Neural cell (in vitro differentiated cells): ENCODE measurements around the gene MEIOC. TPM values are rescaled to one million over a fixed set of nuclear protein-coding genes. Genes with fewer than 3 reads are reported as not detected.

Experiments used
- H2AFZ ChIP-seq: fragments of 200-600, 300-800 bp; sonication (generic), shearing (Covaris generic); 2 replicates; pipeline ENCODE4 v1.6.0; 2014; ENCODE audit warnings: low read depth, mild to moderate bottlenecking, antibody characterized with exemption, low read length, moderate library complexity
- H3F3A ChIP-seq: fragments of 200-600 bp; shearing (Covaris generic); 2 replicates; pipeline ENCODE4 v1.6.1; 2016; ENCODE audit warnings: mild to moderate bottlenecking, moderate library complexity, mixed read lengths, antibody characterized with exemption, low read length; ENCODE audit not compliant: insufficient read depth, poor library complexity, severe bottlenecking
- H3K27ac ChIP-seq: fragments of 200-600, 300-800 bp; sonication (generic), shearing (Covaris generic); 2 replicates; pipeline ENCODE4 v1.5.1; 2014; ENCODE audit warnings: mild to moderate bottlenecking, low read length, moderate library complexity
- H3K27me3 ChIP-seq: fragments of 300-800, 200-600 bp; sonication (generic), shearing (Covaris generic); 2 replicates; pipeline ENCODE4 v1.6.0; 2014; ENCODE audit warnings: mild to moderate bottlenecking, low read depth, low read length, moderate library complexity; ENCODE audit not compliant: insufficient read depth
- H3K36me3 ChIP-seq: fragments of 300-800, 200-600 bp; sonication (generic), shearing (Covaris generic); 2 replicates; pipeline ENCODE4 v1.5.1; 2014; ENCODE audit warnings: mild to moderate bottlenecking, antibody characterized with exemption, low read length, moderate library complexity; ENCODE audit not compliant: insufficient read depth
- H3K4me2 ChIP-seq: fragments of 300-800, 200-600 bp; sonication (generic), shearing (Covaris generic); 2 replicates; pipeline ENCODE4 v1.6.0; 2014; ENCODE audit warnings: mild to moderate bottlenecking, low read length
- H3K4me3 ChIP-seq: fragments of 300-800, 200-600 bp; sonication (generic), shearing (Covaris generic); 2 replicates; pipeline ENCODE4 v1.5.1; 2014; ENCODE audit warnings: mild to moderate bottlenecking, low read length, moderate library complexity
- H3K79me2 ChIP-seq: fragments of 200-600 bp; shearing (Covaris generic); replicated peaks from 2 replicates; pipeline ENCODE4 v1.6.0; 2014; ENCODE audit warnings: mild to moderate bottlenecking, low read length, moderate library complexity; ENCODE audit not compliant: insufficient read depth
- H3K9ac ChIP-seq: fragments of 300-800, 200-600 bp; sonication (generic), shearing (Covaris generic); 2 replicates; pipeline ENCODE4 v1.6.1; 2016; ENCODE audit warnings: mild to moderate bottlenecking, low read length, mixed read lengths
- H3K9me2 ChIP-seq: fragments of 200-600 bp; shearing (Covaris generic); 2 replicates; pipeline ENCODE4 v1.6.1; 2016; ENCODE audit warnings: mild to moderate bottlenecking, low read length, mixed read lengths; ENCODE audit not compliant: insufficient read depth
- H3K9me3 ChIP-seq: fragments of 200-600, 300-800 bp; sonication (generic), shearing (Covaris generic); 2 replicates; pipeline ENCODE4 v1.6.1; 2016; ENCODE audit warnings: mild to moderate bottlenecking, mixed run types, low read length, moderate library complexity, mixed read lengths
- H4K20me1 ChIP-seq: fragments of 200-600 bp; shearing (Covaris generic); 2 replicates; pipeline ENCODE4 v1.6.1; 2016; ENCODE audit warnings: mild to moderate bottlenecking, mixed run types; ENCODE audit not compliant: insufficient read depth
- CTCF ChIP-seq: fragments of 450-650 bp; IDR thresholded peaks from 2 replicates; pipeline ENCODE4 v1.5.1; 2014; ENCODE audit warnings: antibody characterized with exemption, mild to moderate bottlenecking, moderate library complexity; ENCODE audit not compliant: poor library complexity, severe bottlenecking
- EP300 ChIP-seq: fragments of 450-650 bp; conservative IDR thresholded peaks from 2 replicates; pipeline ENCODE4 v1.6.1; 2014; ENCODE audit warnings: antibody characterized with exemption, mild to moderate bottlenecking, moderate library complexity; ENCODE audit not compliant: poor library complexity, severe bottlenecking
- EZH2 ChIP-seq: fragments of 200-600, 300-800 bp; shearing (Covaris generic), sonication (generic); IDR thresholded peaks from 2 replicates; pipeline ENCODE4 v1.6.1; 2014; ENCODE audit warnings: antibody characterized with exemption, low read length, borderline replicate concordance, mild to moderate bottlenecking; ENCODE audit not compliant: insufficient read depth, poor library complexity, severe bottlenecking
- MXI1 ChIP-seq: fragments of 450-650 bp; conservative IDR thresholded peaks from 2 replicates; pipeline ENCODE4 v1.6.1; 2014; ENCODE audit warnings: antibody characterized with exemption, mild to moderate bottlenecking; ENCODE audit not compliant: poor library complexity, severe bottlenecking
- POLR2AphosphoS5 ChIP-seq: IDR thresholded peaks from 2 replicates; pipeline ENCODE4 v1.6.1; 2012
- RAD21 ChIP-seq: fragments of 450-650 bp; conservative IDR thresholded peaks from 2 replicates; pipeline ENCODE4 v1.6.1; 2014; ENCODE audit warnings: antibody characterized with exemption, mild to moderate bottlenecking, moderate library complexity
- REST ChIP-seq: IDR thresholded peaks from 2 replicates; pipeline ENCODE4 v1.6.1; 2012; ENCODE audit warnings: borderline replicate concordance
- SMC3 ChIP-seq: fragments of 450-650 bp; conservative IDR thresholded peaks from 2 replicates; pipeline ENCODE4 v1.6.1; 2014; ENCODE audit warnings: antibody characterized with exemption, mild to moderate bottlenecking, moderate library complexity; ENCODE audit not compliant: poor library complexity
- TAF1 ChIP-seq: IDR thresholded peaks from 2 replicates; pipeline ENCODE4 v1.6.1; 2012; ENCODE audit warnings: low read depth
- polyA plus RNA-seq: library from polyadenylated mRNA; depleted of rRNA; stranded (reverse); fragments of >200 nt; gene quantifications from 2 replicates; pipeline ENCODE4 v1.2.3, GENCODE V29; 2014

The MEIOC gene
- polyA plus RNA-seq, 1 donor from 2014 or later: not detected

- H3K9ac ChIP-seq: no peak overlapping the region
- H3K4me3 ChIP-seq: no peak overlapping the region
- H3K4me2 ChIP-seq: no peak overlapping the region
- H3K79me2 ChIP-seq: no peaks in the 10 kb centered on the region
- H3K36me3 ChIP-seq: no peaks in the 10 kb centered on the region
- H2AFZ ChIP-seq: no peak overlapping the region
- H3K9me3 ChIP-seq: peaks cover 5% of the 10 kb centered on the region
- no peaks in the 10 kb centered on the region for H3K9me2 ChIP-seq
- H3K27me3 ChIP-seq: peaks cover 20% of the 10 kb centered on the region
- H3K27ac ChIP-seq: no peak overlapping the region
- H4K20me1 ChIP-seq: no peaks in the 10 kb centered on the region
- no peak for TF ChIP-seq TAF1
- TF ChIP-seq RAD21: no peak
- TF ChIP-seq CTCF: no peak
- no peak for TF ChIP-seq EZH2
- TF ChIP-seq SMC3: no peak
- no peak for TF ChIP-seq REST
- no peak for TF ChIP-seq POLR2AphosphoS5
- TF ChIP-seq MXI1: no peak
- no peak for TF ChIP-seq EP300
- no peaks in the 10 kb centered on the region for H3F3A ChIP-seq
These were observed 2.3 kb upstream of the MEIOC start for GRCh38 chr17:44653954-44654353.

- H3K36me3 ChIP-seq: no peaks in the 10 kb centered on the region
- no peak overlapping the region for H3K4me2 ChIP-seq
- no peaks in the 10 kb centered on the region for H4K20me1 ChIP-seq
- H3K9me2 ChIP-seq: no peaks in the 10 kb centered on the region
- no peak overlapping the region for H2AFZ ChIP-seq
- H3K27me3 ChIP-seq: peaks cover 6% of the 10 kb centered on the region
- H3K9me3 ChIP-seq: no peaks in the 10 kb centered on the region
- TF ChIP-seq POLR2AphosphoS5 (no peak), EP300 (no peak), EZH2 (no peak), SMC3 (no peak), RAD21 (no peak), REST (no peak), CTCF (no peak), TAF1 (no peak), MXI1 (no peak)
- no peaks in the 10 kb centered on the region for H3K79me2 ChIP-seq
- no peak overlapping the region for H3K9ac ChIP-seq
- H3K27ac ChIP-seq: no peak overlapping the region
- no peak overlapping the region for H3K4me3 ChIP-seq
- H3F3A ChIP-seq: no peaks in the 10 kb centered on the region
These were observed 5.6 kb downstream of the MEIOC start for GRCh38 chr17:44661835-44662234.
